Neural progenitor cell (in vitro differentiated cells): ENCODE measurements around the gene ZNF391. TPM values are rescaled to one million over a fixed set of nuclear protein-coding genes. Genes with fewer than 3 reads are reported as not detected.

Experiments
- DNase-seq: peaks from one replicate; pipeline ENCODE4 v3.0.0-alpha.2; 2016; ENCODE audit warnings: low spot score
- H2AFZ ChIP-seq: fragments of 200-600 bp; sonication (generic); replicated peaks from 2 replicates; pipeline ENCODE4 v1.6.1; 2016; ENCODE audit warnings: antibody characterized with exemption
- H3F3A ChIP-seq: fragments of 200-600 bp; sonication (generic); 2 replicates; pipeline ENCODE4 v1.6.1; 2016; ENCODE audit warnings: antibody characterized with exemption, low read depth
- H3K27ac ChIP-seq: fragments of 200-600 bp; sonication (generic); 2 replicates; pipeline ENCODE4 v1.5.1; 2016; ENCODE audit warnings: mild to moderate bottlenecking
- H3K27me3 ChIP-seq: fragments of 200-600 bp; sonication (generic); 2 replicates; pipeline ENCODE4 v1.6.1; 2016; ENCODE audit warnings: mild to moderate bottlenecking, moderate library complexity
- H3K36me3 ChIP-seq: fragments of 200-600 bp; sonication (generic); 2 replicates; pipeline ENCODE4 v1.5.1; 2016
- H3K4me1 ChIP-seq: fragments of 200-600 bp; sonication (generic); 2 replicates; pipeline ENCODE4 v1.6.1; 2016; ENCODE audit warnings: mixed run types
- H3K4me2 ChIP-seq: fragments of 200-600 bp; sonication (generic); 2 replicates; pipeline ENCODE4 v1.6.1; 2016
- H3K4me3 ChIP-seq: fragments of 200-600 bp; sonication (generic); 2 replicates; pipeline ENCODE4 v1.5.1; 2016
- H3K79me2 ChIP-seq: fragments of 200-600 bp; sonication (generic); 2 replicates; pipeline ENCODE4 v1.6.1; 2016; ENCODE audit warnings: low read depth
- H3K9ac ChIP-seq: fragments of 200-600 bp; sonication (generic); 2 replicates; pipeline ENCODE4 v1.6.1; 2016
- H3K9me3 ChIP-seq: fragments of 200-600 bp; sonication (generic); 2 replicates; pipeline ENCODE4 v1.5.1; 2016; ENCODE audit warnings: low read depth
- H4K20me1 ChIP-seq: fragments of 200-600 bp; sonication (generic); 2 replicates; pipeline ENCODE4 v1.6.1; 2016; ENCODE audit warnings: low read depth
- H3K27ac Mint-ChIP-seq: 3 replicates; pipeline ENCODE4 v1.8.0; 2021; ENCODE audit warnings: mixed read lengths
- H3K27me3 Mint-ChIP-seq: 2 replicates; pipeline ENCODE4 v1.8.0; 2022; ENCODE audit warnings: low read depth, mild to moderate bottlenecking, inconsistent platforms, moderate library complexity, mixed read lengths; ENCODE audit not compliant: insufficient read depth
- H3K36me3 Mint-ChIP-seq: 3 replicates; pipeline ENCODE4 v1.8.0; 2021; ENCODE audit warnings: mixed read lengths
- H3K4me1 Mint-ChIP-seq: 3 replicates; pipeline ENCODE4 v1.8.0; 2021; ENCODE audit warnings: mixed read lengths
- H3K4me3 Mint-ChIP-seq: 3 replicates; pipeline ENCODE4 v1.8.0; 2021; ENCODE audit warnings: mild to moderate bottlenecking, moderate library complexity, mixed read lengths
- H3K9me3 Mint-ChIP-seq: 3 replicates; pipeline ENCODE4 v1.8.0; 2020; ENCODE audit warnings: mixed read lengths
- EZH2 ChIP-seq: fragments of 200-600 bp; sonication (generic); IDR thresholded peaks from 2 replicates; pipeline ENCODE4 v1.6.1; 2017; ENCODE audit warnings: antibody characterized with exemption, mild to moderate bottlenecking, moderate library complexity
- EZH2phosphoT487 ChIP-seq: fragments of 200-600 bp; sonication (generic); IDR thresholded peaks from 2 replicates; pipeline ENCODE4 v1.6.1; 2017; ENCODE audit warnings: antibody characterized with exemption
- total RNA-seq: library from RNA; depleted of rRNA; stranded (reverse); fragments of >200 nt; gene quantifications from 2 replicates; pipeline ENCODE4 v1.2.3, GENCODE V29; 2015; ENCODE audit warnings: low replicate concordance
- TF ChIP-seq, protein P1 (sequence below): fragments of 200-600 bp; sonication (generic); IDR thresholded peaks from 2 replicates; pipeline ENCODE4 v1.5.1; 2017; ENCODE audit warnings: antibody characterized with exemption, mild to moderate bottlenecking

ZNF391 gene
- total RNA-seq, 1 donor from 2014 or later, result 16.5 TPM

- Histone ChIP-seq H3K9me3 (peaks cover 17% of the 10 kb centered on the region), H3K4me1 (no peaks in the 10 kb centered on the region), H3K4me2 (no peak overlapping the region), H3K9ac (no peak overlapping the region), H4K20me1 (no peaks in the 10 kb centered on the region), H3K27me3 (no peaks in the 10 kb centered on the region), H3K4me3 (no peak overlapping the region), H3K36me3 (no peaks in the 10 kb centered on the region), H2AFZ (no peak overlapping the region), H3F3A (no peaks in the 10 kb centered on the region), H3K79me2 (no peaks in the 10 kb centered on the region), H3K27ac (no peak overlapping the region)
- Mint-ChIP-seq H3K9me3 (peaks cover 41% of the 10 kb centered on the region), H3K27ac (no peak overlapping the region), H3K4me1 (no peaks in the 10 kb centered on the region), H3K36me3 (peaks cover 7% of the 10 kb centered on the region), H3K4me3 (no peak overlapping the region), H3K27me3 (no peaks in the 10 kb centered on the region)
- no peak for DNase-seq
- TF ChIP-seq, protein P1, sequence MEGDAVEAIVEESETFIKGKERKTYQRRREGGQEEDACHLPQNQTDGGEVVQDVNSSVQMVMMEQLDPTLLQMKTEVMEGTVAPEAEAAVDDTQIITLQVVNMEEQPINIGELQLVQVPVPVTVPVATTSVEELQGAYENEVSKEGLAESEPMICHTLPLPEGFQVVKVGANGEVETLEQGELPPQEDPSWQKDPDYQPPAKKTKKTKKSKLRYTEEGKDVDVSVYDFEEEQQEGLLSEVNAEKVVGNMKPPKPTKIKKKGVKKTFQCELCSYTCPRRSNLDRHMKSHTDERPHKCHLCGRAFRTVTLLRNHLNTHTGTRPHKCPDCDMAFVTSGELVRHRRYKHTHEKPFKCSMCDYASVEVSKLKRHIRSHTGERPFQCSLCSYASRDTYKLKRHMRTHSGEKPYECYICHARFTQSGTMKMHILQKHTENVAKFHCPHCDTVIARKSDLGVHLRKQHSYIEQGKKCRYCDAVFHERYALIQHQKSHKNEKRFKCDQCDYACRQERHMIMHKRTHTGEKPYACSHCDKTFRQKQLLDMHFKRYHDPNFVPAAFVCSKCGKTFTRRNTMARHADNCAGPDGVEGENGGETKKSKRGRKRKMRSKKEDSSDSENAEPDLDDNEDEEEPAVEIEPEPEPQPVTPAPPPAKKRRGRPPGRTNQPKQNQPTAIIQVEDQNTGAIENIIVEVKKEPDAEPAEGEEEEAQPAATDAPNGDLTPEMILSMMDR, result no peak
- TF ChIP-seq EZH2, result no peak
- TF ChIP-seq EZH2phosphoT487, result no peak
These were observed 29.3 kb upstream of the ZNF391 start for GRCh38 chr6:27359231-27359630.

GRCh38 chr6:27368202-27368601, 20.4 kb upstream of the ZNF391 start:
- Mint-ChIP-seq H3K27me3 (no peaks in the 10 kb centered on the region), H3K9me3 (peaks cover 7% of the 10 kb centered on the region), H3K4me1 (no peaks in the 10 kb centered on the region), H3K27ac (no peak overlapping the region), H3K36me3 (no peaks in the 10 kb centered on the region), H3K4me3 (no peak overlapping the region)
- no peaks in the 10 kb centered on the region for H3K36me3 ChIP-seq
- H3K27me3 ChIP-seq, result no peaks in the 10 kb centered on the region
- no peak overlapping the region for H3K4me3 ChIP-seq
- no peak overlapping the region for H3K9ac ChIP-seq
- H3K9me3 ChIP-seq, result no peaks in the 10 kb centered on the region
- H3K27ac ChIP-seq, result no peak overlapping the region
- no peak for DNase-seq
- no peak for TF ChIP-seq EZH2phosphoT487
- TF ChIP-seq, protein P1, result no peak
- TF ChIP-seq EZH2, result no peak
- no peaks in the 10 kb centered on the region for H3K4me1 ChIP-seq
- no peaks in the 10 kb centered on the region for H3F3A ChIP-seq
- no peaks in the 10 kb centered on the region for H3K79me2 ChIP-seq
- H3K4me2 ChIP-seq, result no peak overlapping the region
- no peaks in the 10 kb centered on the region for H4K20me1 ChIP-seq
- H2AFZ ChIP-seq, result no peak overlapping the region

- H3K36me3 ChIP-seq, result no peaks in the 10 kb centered on the region
- no peaks in the 10 kb centered on the region for H4K20me1 ChIP-seq
- H3K27me3 Mint-ChIP-seq, result peaks cover 4% of the 10 kb centered on the region
- H3K4me1 ChIP-seq, result no peaks in the 10 kb centered on the region
- no peak overlapping the region for H2AFZ ChIP-seq
- H3K27ac ChIP-seq, result no peak overlapping the region
- H3K9ac ChIP-seq, result no peak overlapping the region
- H3K27ac Mint-ChIP-seq, result no peak overlapping the region
- peaks cover 6% of the 10 kb centered on the region for H3K4me1 Mint-ChIP-seq
- H3K4me3 ChIP-seq, result no peak overlapping the region
- TF ChIP-seq, protein P1, result no peak
- TF ChIP-seq EZH2phosphoT487, result no peak
- H3F3A ChIP-seq, result no peaks in the 10 kb centered on the region
- H3K9me3 Mint-ChIP-seq, result peaks cover 4% of the 10 kb centered on the region
- no peaks in the 10 kb centered on the region for H3K9me3 ChIP-seq
- H3K27me3 ChIP-seq, result peaks cover 12% of the 10 kb centered on the region
- H3K4me2 ChIP-seq, result no peak overlapping the region
- no peak overlapping the region for H3K4me3 Mint-ChIP-seq
- H3K79me2 ChIP-seq, result no peaks in the 10 kb centered on the region
- DNase-seq, result no peak
- no peaks in the 10 kb centered on the region for H3K36me3 Mint-ChIP-seq
These were observed 18.2 kb upstream of the ZNF391 start for GRCh38 chr6:27370391-27370790.
